Gastroesophageal sphincter (tissue), 4 donors: ENCODE data around the gene SULT1C2. TPM values are rescaled to one million over a fixed set of nuclear protein-coding genes. Genes with fewer than 3 reads are reported as not detected.

Experiments
- ATAC-seq: fragments of 150-250 bp; one replicate; pipeline ENCODE4 v1.9.1; 2016; ENCODE audit warnings: mild to moderate bottlenecking, moderate library complexity
- H3K27ac ChIP-seq, 4 donors: fragments of 200-600 bp; sonication (generic) in 3 of 4; 1 replicate in 3 of 4; 2 replicates in 1 of 4; pipeline ENCODE4 v1.5.1; 2016 to 2019
- H3K27me3 ChIP-seq: fragments of 200-600 bp; sonication (generic); one replicate; pipeline ENCODE4 v1.5.1; 2019
- H3K36me3 ChIP-seq, 2 donors: fragments of 200-600 bp; sonication (generic); one replicate each; pipeline ENCODE4 v1.5.1; 2019; ENCODE audit warnings: control low read depth in 1 of 2
- H3K4me1 ChIP-seq, 3 donors: fragments of 200-600 bp; sonication (generic); 1 replicate in 2 of 3; 2 replicates in 1 of 3; pipeline ENCODE4 v1.5.1; 2016 to 2019; ENCODE audit warnings: control low read depth in 2 of 3
- H3K4me3 ChIP-seq, 2 donors: fragments of 200-600 bp; sonication (generic); one replicate each; pipeline ENCODE4 v1.5.1; 2019; ENCODE audit warnings: mild to moderate bottlenecking in 1 of 2, moderate library complexity in 1 of 2
- H3K9me3 ChIP-seq, 3 donors: fragments of 200-600 bp; sonication (generic); one replicate each; pipeline ENCODE4 v1.5.1; 2017 to 2019; ENCODE audit warnings: control low read depth in 2 of 3
- EP300 ChIP-seq: sonication (generic); formaldehyde crosslinking; IDR thresholded peaks from one replicate; pipeline ENCODE4 v1.6.1; 2017; ENCODE audit warnings: antibody characterized with exemption, mild to moderate bottlenecking
- POLR2A ChIP-seq, 2 donors: fragments of 450-650 bp; IDR thresholded peaks; one replicate each; pipeline ENCODE4 v1.6.1; 2017; ENCODE audit warnings: antibody characterized with exemption in 2 of 2, mild to moderate bottlenecking in 2 of 2, moderate library complexity in 1 of 2
- POLR2AphosphoS5 ChIP-seq: sonication (generic); formaldehyde crosslinking; IDR thresholded peaks from one replicate; pipeline ENCODE4 v1.6.1; 2017; ENCODE audit warnings: antibody characterized with exemption
- WGBS, 2 donors: methylation state at CpG; one replicate each; pipeline ENCODE4 v1.1.5; 2018; ENCODE audit warnings: low coverage in 1 of 2; 5-methylcytosine and 5-hydroxymethylcytosine counted together
- total RNA-seq, 4 donors: library from RNA; depleted of rRNA; stranded (reverse); fragments of >200 nt; gene quantifications; one replicate each; pipeline ENCODE4 v1.1.0, GENCODE V29; 2016
- TF ChIP-seq, protein P1 (sequence below), 4 experiments: fragments of 200-600 bp in 2 of 4; fragments of 450-650 bp in 2 of 4; sonication (generic) in 1 of 4; IDR thresholded peaks; one replicate each; pipeline ENCODE4 v1.5.1; 2017 to 2019; ENCODE audit warnings: antibody characterized with exemption in 4 of 4, mild to moderate bottlenecking in 2 of 4, moderate library complexity in 2 of 4

Gene SULT1C2
- total RNA-seq, 4 donors from 2014 or later = 1.0 to 1.1 TPM; not detected in 2

DNA sequence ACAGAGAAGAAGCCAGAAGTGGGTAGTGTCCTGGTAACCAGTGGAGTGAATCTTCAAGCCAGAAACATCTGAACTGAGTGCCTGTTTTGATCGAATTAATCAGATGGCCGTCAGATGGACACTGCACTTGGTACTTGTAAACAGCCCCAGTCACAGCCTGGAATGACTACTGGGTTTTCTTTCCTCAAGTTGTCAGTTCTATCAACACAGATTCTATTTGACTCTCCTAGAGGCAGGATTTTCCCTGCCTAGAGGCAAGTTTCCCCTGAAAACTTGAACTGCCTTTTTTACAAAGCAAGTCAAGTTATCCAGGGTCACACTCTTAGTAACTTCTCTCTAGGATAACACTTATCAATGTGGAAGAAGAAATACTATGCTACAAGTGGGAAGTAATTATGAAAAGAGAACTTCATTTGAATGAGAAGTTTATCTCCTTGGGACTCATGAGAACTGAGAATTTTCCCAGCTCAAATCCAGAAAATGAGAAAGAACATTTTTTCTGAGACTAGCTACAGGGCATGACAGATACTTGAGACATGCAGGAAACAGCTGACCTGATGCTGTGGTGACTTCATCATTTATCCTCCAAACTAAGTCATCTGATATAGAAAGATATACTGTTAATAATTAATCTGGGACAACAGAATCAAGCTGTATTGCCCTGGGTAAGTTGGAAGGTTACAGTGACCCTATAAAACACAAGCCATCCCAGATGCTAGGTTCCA lies 36.0 kb downstream of the SULT1C2 start:
- Histone ChIP-seq H3K36me3 (no peaks in the 10 kb centered on the region), H3K27me3 (no peaks in the 10 kb centered on the region), H3K4me3 (no peak overlapping the region), H3K27ac (no peak overlapping the region), H3K9me3 (no peaks in the 10 kb centered on the region), H3K4me1 (no peaks in the 10 kb centered on the region)
- 78 to 86% methylated on average over 2 of the region's 2 CpGs for WGBS, 2 donors
- ATAC-seq = no peak
- no peak for TF ChIP-seq POLR2A (IDR thresholded peaks at IDR 0.05)
- TF ChIP-seq, protein P1, sequence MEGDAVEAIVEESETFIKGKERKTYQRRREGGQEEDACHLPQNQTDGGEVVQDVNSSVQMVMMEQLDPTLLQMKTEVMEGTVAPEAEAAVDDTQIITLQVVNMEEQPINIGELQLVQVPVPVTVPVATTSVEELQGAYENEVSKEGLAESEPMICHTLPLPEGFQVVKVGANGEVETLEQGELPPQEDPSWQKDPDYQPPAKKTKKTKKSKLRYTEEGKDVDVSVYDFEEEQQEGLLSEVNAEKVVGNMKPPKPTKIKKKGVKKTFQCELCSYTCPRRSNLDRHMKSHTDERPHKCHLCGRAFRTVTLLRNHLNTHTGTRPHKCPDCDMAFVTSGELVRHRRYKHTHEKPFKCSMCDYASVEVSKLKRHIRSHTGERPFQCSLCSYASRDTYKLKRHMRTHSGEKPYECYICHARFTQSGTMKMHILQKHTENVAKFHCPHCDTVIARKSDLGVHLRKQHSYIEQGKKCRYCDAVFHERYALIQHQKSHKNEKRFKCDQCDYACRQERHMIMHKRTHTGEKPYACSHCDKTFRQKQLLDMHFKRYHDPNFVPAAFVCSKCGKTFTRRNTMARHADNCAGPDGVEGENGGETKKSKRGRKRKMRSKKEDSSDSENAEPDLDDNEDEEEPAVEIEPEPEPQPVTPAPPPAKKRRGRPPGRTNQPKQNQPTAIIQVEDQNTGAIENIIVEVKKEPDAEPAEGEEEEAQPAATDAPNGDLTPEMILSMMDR (IDR thresholded peaks at IDR 0.05) = no peak
- TF ChIP-seq POLR2AphosphoS5 = no peak
- no peak for TF ChIP-seq EP300

DNA sequence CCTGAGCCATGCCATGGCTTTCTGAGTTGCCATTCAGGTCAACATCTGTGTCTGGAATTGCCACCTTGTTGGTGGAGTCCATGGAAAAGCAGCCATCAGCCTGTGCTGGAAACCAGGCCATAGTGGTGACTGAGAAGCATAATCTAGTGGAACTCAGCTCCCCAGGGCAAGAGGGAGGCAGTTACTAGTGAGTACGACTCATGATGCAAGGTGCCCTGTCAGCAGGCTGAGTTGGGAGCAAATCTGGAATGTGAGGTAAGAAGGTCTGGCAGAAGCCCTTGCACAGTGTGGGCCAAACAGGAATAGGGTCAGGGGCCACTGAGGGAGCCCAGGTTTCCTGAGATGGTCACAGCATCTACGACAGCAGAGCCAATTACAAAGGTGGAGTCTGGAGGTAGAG lies 37.1 kb downstream of the SULT1C2 start:
- ATAC-seq = no peak

DNA sequence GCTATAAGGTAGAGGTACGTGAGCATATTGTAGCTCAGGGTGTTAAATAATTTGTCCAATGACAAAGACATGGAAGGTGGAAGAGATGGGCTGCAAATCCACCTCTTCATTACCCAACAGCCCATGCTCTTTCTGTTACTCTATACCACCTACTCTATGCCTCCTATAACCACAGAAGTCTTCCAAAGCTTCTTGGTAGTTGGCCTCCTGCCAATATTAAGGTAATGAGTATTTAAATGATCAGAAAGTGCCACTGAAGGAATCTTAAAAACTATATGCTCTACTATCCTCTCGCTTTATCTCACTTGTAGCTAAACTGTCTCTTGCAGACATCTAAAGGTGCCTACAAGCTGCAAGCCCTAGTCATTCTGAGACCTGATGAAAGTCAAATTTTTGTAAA lies 41.1 kb downstream of the SULT1C2 start:
- TF ChIP-seq, protein P1 (IDR thresholded peaks at IDR 0.05) = no peak
- TF ChIP-seq POLR2AphosphoS5 = no peak
- no peak for TF ChIP-seq EP300
- Histone ChIP-seq H3K4me3 (no peak overlapping the region), H3K36me3 (no peaks in the 10 kb centered on the region), H3K4me1 (no peaks in the 10 kb centered on the region), H3K9me3 (no peaks in the 10 kb centered on the region), H3K27me3 (no peaks in the 10 kb centered on the region), H3K27ac (no peak overlapping the region)
- no peak for ATAC-seq
- WGBS, 2 donors = 86 to 100% methylated on average over 2 of the region's 2 CpGs

More for the DNA sequence above, 37.1 kb downstream of the SULT1C2 start:
- Histone ChIP-seq H3K36me3 (no peaks in the 10 kb centered on the region), H3K9me3 (no peaks in the 10 kb centered on the region), H3K27ac (no peak overlapping the region), H3K27me3 (no peaks in the 10 kb centered on the region), H3K4me1 (no peaks in the 10 kb centered on the region), H3K4me3 (no peak overlapping the region)
- 94 to 100% methylated on average over 1 to 2 of the region's 2 CpGs for WGBS, 2 donors
- TF ChIP-seq EP300 (no peak), POLR2AphosphoS5 (no peak), POLR2A (IDR thresholded peaks at IDR 0.05) (no peak)
- TF ChIP-seq, protein P1 (IDR thresholded peaks at IDR 0.05) = no peak

DNA sequence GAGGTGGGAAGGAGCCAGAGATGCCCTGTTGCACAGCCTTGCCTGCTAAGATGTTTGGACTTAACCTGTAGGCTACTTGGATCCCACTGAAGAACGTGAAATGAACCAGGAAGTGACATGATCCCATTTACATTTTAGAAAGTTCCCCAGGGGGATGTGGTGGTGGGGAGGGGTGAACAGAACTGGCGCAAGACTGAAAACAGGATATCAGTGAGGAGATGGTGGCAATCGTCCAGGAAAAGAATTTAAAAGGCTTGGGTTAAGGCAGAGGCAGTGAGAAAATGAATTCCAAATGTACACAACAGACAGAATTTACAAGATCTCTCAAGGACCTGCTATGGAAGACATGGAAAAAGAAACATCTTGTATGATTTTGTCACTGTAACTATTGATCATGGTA lies 42.3 kb downstream of the SULT1C2 start:
- Histone ChIP-seq H3K27ac (no peak overlapping the region), H3K4me3 (no peak overlapping the region), H3K36me3 (no peaks in the 10 kb centered on the region), H3K27me3 (no peaks in the 10 kb centered on the region), H3K9me3 (no peaks in the 10 kb centered on the region), H3K4me1 (no peaks in the 10 kb centered on the region)
- no peak for TF ChIP-seq EP300
- TF ChIP-seq POLR2A (IDR thresholded peaks at IDR 0.05) = no peak
- TF ChIP-seq, protein P1 (IDR thresholded peaks at IDR 0.05) = no peak
- no peak for TF ChIP-seq POLR2AphosphoS5
- 18 to 47% methylated on average over 3 of the region's 3 CpGs for WGBS, 2 donors
- no peak for ATAC-seq

DNA sequence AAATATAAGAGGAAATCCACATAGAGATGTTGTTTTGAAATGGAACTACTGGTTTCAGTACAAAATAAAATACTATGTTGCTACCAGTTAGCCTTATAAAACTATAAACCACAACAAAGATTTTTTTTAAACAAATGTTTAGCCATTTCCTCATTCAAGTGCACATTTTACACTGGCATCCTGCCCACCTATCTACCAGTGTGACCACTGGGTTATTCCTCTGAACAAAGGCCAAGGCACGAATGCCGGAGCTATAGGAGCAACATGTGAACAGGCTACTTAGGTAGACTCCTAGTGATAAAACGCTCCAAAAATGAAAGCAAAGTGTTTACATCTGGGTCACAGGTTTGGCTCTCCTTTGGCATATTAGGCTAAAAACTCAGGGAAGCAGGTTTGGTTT lies 57.3 kb downstream of the SULT1C2 start:
- Histone ChIP-seq H3K4me1 (no peaks in the 10 kb centered on the region), H3K27me3 (no peaks in the 10 kb centered on the region), H3K36me3 (no peaks in the 10 kb centered on the region), H3K27ac (no peak overlapping the region), H3K9me3 (no peaks in the 10 kb centered on the region), H3K4me3 (no peak overlapping the region)
- TF ChIP-seq POLR2AphosphoS5 (no peak), EP300 (no peak), POLR2A (IDR thresholded peaks at IDR 0.05) (no peak)
- TF ChIP-seq, protein P1 (IDR thresholded peaks at IDR 0.05) = no peak
- ATAC-seq = no peak
- WGBS, 2 donors = 73 to 100% methylated on average over 1 to 2 of the region's 3 CpGs
